GM18519 (cell line): Measurements from ENCODE around the gene LGALSL.

Experiments used
- ATAC-seq: cut with Tn5 transposase; IDR thresholded peaks from one replicate; pipeline ENCODE4 v1.9.1; 2021; ENCODE audit warnings: mild to moderate bottlenecking, moderate library complexity; ENCODE audit not compliant: unreplicated experiment, low FRiP score

The LGALSL gene

DNA sequence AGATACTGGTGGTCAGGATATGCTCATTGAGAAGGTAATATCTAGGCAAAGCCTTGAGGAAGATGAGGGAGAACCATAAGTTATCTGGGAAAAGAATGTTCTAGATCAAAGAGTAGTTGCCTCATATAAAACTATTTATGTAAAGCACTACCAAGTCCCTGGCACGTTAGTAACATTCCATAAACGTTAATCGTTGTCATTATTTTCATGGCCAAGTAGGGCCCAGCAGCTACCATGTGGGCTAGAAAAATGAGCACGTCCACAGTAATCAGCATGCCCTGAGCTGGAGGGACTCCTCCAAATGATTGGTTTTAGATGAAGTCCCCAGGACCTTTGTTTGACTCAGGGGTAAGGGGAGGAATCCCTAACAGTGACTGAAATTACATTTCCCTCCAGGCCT is 37.5 kb downstream of the LGALSL start:
- no peak for ATAC-seq

DNA sequence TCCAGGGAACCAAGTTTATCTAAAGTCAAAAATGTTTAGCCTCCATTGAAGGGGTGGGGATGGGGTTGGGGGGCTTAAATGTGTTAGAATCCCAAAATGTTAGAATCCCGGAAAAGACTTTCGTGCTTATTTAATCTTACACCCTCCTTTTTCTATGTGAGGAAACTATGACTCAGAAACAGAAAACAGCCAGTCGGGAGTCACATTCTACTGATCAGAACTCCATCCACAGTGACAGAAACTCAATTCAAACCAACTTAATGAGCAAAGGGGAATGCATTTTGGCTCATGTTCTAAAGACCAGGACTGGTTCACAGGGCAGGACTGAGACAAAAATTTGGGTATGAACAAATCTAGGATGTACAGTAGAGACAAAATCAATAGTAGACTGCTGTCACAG is 38.3 kb downstream of the LGALSL start:
- no peak for ATAC-seq

DNA sequence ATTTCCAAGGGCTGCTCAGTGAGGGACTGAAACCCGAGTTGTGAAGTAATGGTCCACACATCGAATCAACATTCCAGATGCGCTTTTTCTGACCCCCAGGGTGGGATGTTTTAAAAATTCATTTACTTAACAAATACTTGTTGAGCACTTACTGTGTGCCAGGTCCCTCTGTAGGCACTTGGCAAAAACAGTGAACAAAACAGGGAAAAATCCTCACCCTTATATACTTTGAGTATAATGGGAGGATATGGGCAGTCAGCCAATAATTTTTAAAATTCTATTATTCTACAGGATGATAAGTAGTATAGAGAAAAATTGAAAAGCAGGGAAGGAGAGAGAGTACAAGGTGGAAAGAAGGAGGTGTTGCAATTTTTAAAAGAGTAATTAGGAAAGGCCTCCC is 38.9 kb downstream of the LGALSL start:
- ATAC-seq = no peak

DNA sequence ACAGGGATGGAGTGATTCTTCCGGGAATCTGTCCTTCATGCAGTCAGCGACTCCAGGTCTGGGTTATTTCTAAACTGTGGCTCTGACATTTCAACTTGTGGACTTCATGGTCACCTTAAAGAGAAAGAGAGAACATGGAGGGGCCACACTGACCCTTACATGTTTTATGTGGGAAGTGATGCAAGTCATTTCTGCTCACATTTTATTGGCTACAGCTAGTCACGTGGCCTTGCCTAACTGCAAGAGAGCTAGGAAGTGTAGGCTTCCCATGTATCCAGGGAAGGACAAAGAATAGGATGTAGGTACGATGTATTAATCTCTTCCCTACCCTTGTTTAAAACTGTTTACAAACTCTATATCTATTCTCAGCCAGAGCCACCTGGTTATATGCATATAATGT is 39.8 kb downstream of the LGALSL start:
- ATAC-seq = no peak

- ATAC-seq = no peak
Observed at GRCh38 chr2:64498438-64498837, 44.5 kb downstream of the LGALSL start.

- ATAC-seq = no peak
Observed at GRCh38 chr2:64500549-64500948, 46.6 kb downstream of the LGALSL start.

GRCh38 chr2:64501946-64502345 is 48.0 kb downstream of the LGALSL start:
- ATAC-seq = no peak

DNA sequence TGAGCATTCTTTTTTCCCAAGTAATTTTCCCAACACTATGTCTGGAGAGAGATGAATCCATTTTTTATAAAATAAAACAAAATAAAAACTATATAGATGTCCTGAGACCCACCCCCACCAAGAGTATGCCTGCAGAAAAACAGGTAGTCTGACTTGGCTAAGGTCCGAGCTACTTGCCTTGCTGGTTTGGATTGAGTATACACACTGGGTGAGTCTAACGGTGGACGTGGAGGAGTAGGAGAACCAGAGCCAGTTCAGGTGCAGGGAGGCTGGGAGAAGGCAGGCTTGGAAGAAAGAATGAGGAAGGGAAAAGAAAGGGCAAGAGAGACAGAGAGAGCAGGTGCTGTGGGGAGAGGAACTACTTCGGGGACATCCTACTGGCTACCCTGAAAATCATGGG is 48.9 kb downstream of the LGALSL start:
- no peak for ATAC-seq

- no peak for ATAC-seq
Observed at GRCh38 chr2:64504774-64505720, 51.1 kb downstream of the LGALSL start.

DNA sequence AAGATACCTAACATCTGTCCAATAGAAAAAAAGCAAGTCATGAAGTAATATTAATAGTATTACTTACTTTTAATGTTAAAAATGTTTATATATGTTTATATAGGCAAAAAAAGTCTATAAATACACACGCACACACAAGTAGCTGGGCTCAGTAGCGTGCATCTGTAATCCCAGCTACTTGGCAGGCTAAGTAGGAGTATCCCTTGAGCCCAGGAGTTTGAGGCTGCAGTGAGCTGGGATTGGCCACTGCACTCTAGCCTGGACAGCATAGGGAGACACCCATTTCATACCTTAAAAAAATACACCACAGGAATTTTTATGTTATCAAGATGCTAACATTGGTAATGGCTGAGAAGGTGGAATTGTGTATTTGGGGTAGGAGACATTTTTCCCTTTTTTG is 52.7 kb downstream of the LGALSL start:
- ATAC-seq = no peak
